HepG2 (cell line): ENCODE data around the gene PDE4D. TPM values are rescaled to one million over a fixed set of nuclear protein-coding genes. Genes with fewer than 3 reads are reported as not detected.

Experiments used
- ATAC-seq: fragments of 200-7000 bp; cut with Tn5 transposase; 3 replicates; pipeline ENCODE4 v1.9.1; 2020; ENCODE audit warnings: mild to moderate bottlenecking, moderate library complexity
- BruUV-seq: library from RNA; stranded (reverse); fragments of 400-500 nt; replicated peaks from 2 replicates; lab custom pipeline; 2021; lab: Mats Ljungman, UMichigan
- CTCF ChIA-PET: fragments of 300-600 bp; formaldehyde crosslinking; extraction: SDS; loops from one replicate; lab custom pipeline; 2021; ENCODE audit warnings: low total read pairs, inconsistent platforms, low intra/inter-chr PET ratio; lab: Yijun Ruan, JAX
- POLR2A ChIA-PET: fragments of 350-600 bp; sonication (Branson Sonifier 250); formaldehyde crosslinking; loops from one replicate; lab custom pipeline; 2020; ENCODE audit warnings: antibody characterized with exemption, inconsistent platforms; lab: Yijun Ruan, JAX
- DNase-seq: peaks from one replicate; pipeline ENCODE4 v3.0.0-alpha.2; 2015; ENCODE audit warnings: low spot score
- FAIRE-seq: peaks from 3 replicates; lab custom pipeline; 2011; peaks lifted over from hg19 to GRCh38; lab: Jason Lieb, UNC
- H2AFZ ChIP-seq: one replicate; pipeline ENCODE4 v1.6.1; 2011; ENCODE audit warnings: low read length, inconsistent platforms
- H3K27ac ChIP-seq: fragments of 300-600 bp; 3 replicates; pipeline ENCODE4 v1.8.0; 2011; ENCODE audit warnings: mixed run types, mild to moderate bottlenecking, mixed read lengths, low read length, inconsistent platforms; ENCODE audit not compliant: insufficient read depth; ENCODE audit errors: extremely low read length
- H3K27me3 ChIP-seq, 2 experiments: fragments of 200-600 bp in 1 of 2; 2 replicates in 1 of 2; 3 replicates in 1 of 2; pipeline versions ENCODE4 v1.6.0 to v1.8.0; 2011; ENCODE audit warnings: low read length in 2 of 2, mild to moderate bottlenecking in 2 of 2, moderate library complexity in 2 of 2, inconsistent platforms in 1 of 2; ENCODE audit not compliant: insufficient read depth in 2 of 2, control insufficient read depth in 1 of 2
- H3K36me3 ChIP-seq, 2 experiments: fragments of 200-600 bp in 1 of 2; replicated peaks in 1 of 2; 2 replicates in 1 of 2; 3 replicates in 1 of 2; pipeline versions ENCODE4 v1.5.1 to v1.8.0; 2011; ENCODE audit warnings: low read length in 2 of 2, inconsistent platforms in 1 of 2; ENCODE audit not compliant: insufficient read depth in 2 of 2, control insufficient read depth in 1 of 2
- H3K4me1 ChIP-seq: 2 replicates; pipeline ENCODE4 v1.5.1; 2012; ENCODE audit warnings: low read length, inconsistent platforms; ENCODE audit not compliant: insufficient read depth
- H3K4me2 ChIP-seq: 2 replicates; pipeline ENCODE4 v1.6.0; 2011; ENCODE audit warnings: low read depth, low read length, inconsistent platforms
- H3K4me3 ChIP-seq, 3 experiments: fragments of 200-600 bp in 1 of 3; sonication (generic), shearing (Covaris generic) in 1 of 3; replicated peaks in 1 of 3; 2 replicates each; pipeline ENCODE4 v1.5.1; 2011 to 2016; ENCODE audit warnings: low read length in 3 of 3, inconsistent platforms in 2 of 3, low read depth in 2 of 3, mild to moderate bottlenecking in 2 of 3, control low read depth in 1 of 3, mixed read lengths in 1 of 3; ENCODE audit not compliant: insufficient read depth in 1 of 3
- H3K79me2 ChIP-seq: one replicate; pipeline ENCODE4 v1.6.1; 2011; ENCODE audit warnings: low read length, inconsistent platforms; ENCODE audit not compliant: insufficient read depth
- H3K9ac ChIP-seq: 2 replicates; pipeline ENCODE4 v1.6.0; 2011; ENCODE audit warnings: mild to moderate bottlenecking, low read depth, low read length, inconsistent platforms; ENCODE audit not compliant: insufficient read depth
- H3K9me3 ChIP-seq: 2 replicates; pipeline ENCODE4 v1.5.1; 2012; ENCODE audit warnings: mild to moderate bottlenecking, low read length
- H4K20me1 ChIP-seq: 2 replicates; pipeline ENCODE4 v1.6.0; 2011; ENCODE audit warnings: inconsistent platforms, mild to moderate bottlenecking, low read length, moderate library complexity; ENCODE audit not compliant: insufficient read depth
- ELF1 ChIP-seq: sonication (generic); formaldehyde crosslinking; IDR thresholded peaks from 2 replicates; pipeline ENCODE4 v1.4.0; 2020; ENCODE audit warnings: missing genetic modification reagents
- GATAD1 ChIP-seq: IDR thresholded peaks from 2 replicates; pipeline ENCODE4 v1.6.1; 2016; ENCODE audit warnings: missing genetic modification reagents, missing compliant biosample characterization
- KDM5A ChIP-seq: fragments of 200-600 bp; sonication (generic); IDR thresholded peaks from 2 replicates; pipeline ENCODE4 v1.7.0; 2018; ENCODE audit warnings: antibody characterized with exemption, mild to moderate bottlenecking, low read length, borderline replicate concordance
- MEIS1 ChIP-seq: sonication (generic); formaldehyde crosslinking; IDR thresholded peaks from 2 replicates; pipeline ENCODE4 v1.9.0; 2021; ENCODE audit warnings: mild to moderate bottlenecking, missing genetic modification reagents, moderate library complexity, borderline replicate concordance
- MXD4 ChIP-seq: IDR thresholded peaks from 2 replicates; pipeline ENCODE4 v1.6.1; 2016; ENCODE audit warnings: mild to moderate bottlenecking, missing biosample characterization, missing genetic modification reagents
- ONECUT2 ChIP-seq: sonication (generic); formaldehyde crosslinking; IDR thresholded peaks from 2 replicates; pipeline ENCODE4 v1.4.0; 2020; ENCODE audit warnings: missing genetic modification reagents
- POLR2AphosphoS2 ChIP-seq: IDR thresholded peaks from 2 replicates; pipeline ENCODE4 v1.6.1; 2011; ENCODE audit warnings: low read depth, low read length, improper control_type of control experiment
- SCMH1 ChIP-seq: sonication (generic); formaldehyde crosslinking; IDR thresholded peaks from 2 replicates; pipeline ENCODE4 v1.9.0; 2021; ENCODE audit warnings: missing genetic modification reagents, mild to moderate bottlenecking, borderline replicate concordance
- SP2 ChIP-seq: sonication (generic); formaldehyde crosslinking; IDR thresholded peaks from 2 replicates; pipeline ENCODE4 v1.5.1; 2020; ENCODE audit warnings: mild to moderate bottlenecking, missing genetic modification reagents
- TBP ChIP-seq: sonication (generic); formaldehyde crosslinking; IDR thresholded peaks from 2 replicates; pipeline ENCODE4 v1.5.0; 2020; ENCODE audit warnings: missing genetic modification reagents
- TMF1 ChIP-seq: sonication (generic); formaldehyde crosslinking; IDR thresholded peaks from 2 replicates; pipeline ENCODE4 v1.8.1; 2022; ENCODE audit warnings: low read depth, missing genetic modification reagents
- ZBTB7B ChIP-seq: sonication (generic); formaldehyde crosslinking; IDR thresholded peaks from 2 replicates; pipeline ENCODE4 v1.4.0; 2020; ENCODE audit warnings: missing genetic modification reagents
- ZFAT ChIP-seq: sonication (generic); formaldehyde crosslinking; conservative IDR thresholded peaks from 2 replicates; pipeline ENCODE4 v1.8.1; 2023; ENCODE audit warnings: missing genetic modification reagents, inconsistent platforms
- ZMAT3 ChIP-seq: sonication (generic); formaldehyde crosslinking; conservative IDR thresholded peaks from 2 replicates; pipeline ENCODE4 v1.7.0; 2021; ENCODE audit warnings: missing genetic modification reagents
- ZNF720 ChIP-seq: sonication (generic); formaldehyde crosslinking; IDR thresholded peaks from 2 replicates; pipeline ENCODE4 v1.4.0; 2020; ENCODE audit warnings: missing genetic modification reagents
- ZNF781 ChIP-seq: sonication (generic); formaldehyde crosslinking; IDR thresholded peaks from 2 replicates; pipeline ENCODE4 v1.5.1; 2020; ENCODE audit warnings: borderline replicate concordance, mild to moderate bottlenecking, missing genetic modification reagents; ENCODE audit errors: not compliant biosample characterization
- ZNF878 ChIP-seq: sonication (generic); formaldehyde crosslinking; IDR thresholded peaks from 2 replicates; pipeline ENCODE4 v1.8.1; 2023; ENCODE audit warnings: mild to moderate bottlenecking, missing genetic modification reagents, moderate library complexity
- WGBS: methylation state at CpG from one replicate; pipeline ENCODE4 v1.1.6; 2017; ENCODE audit warnings: low lambda C conversion rate; 5-methylcytosine and 5-hydroxymethylcytosine counted together
- in situ Hi-C: cut with HindIII; loops from 2 replicates; pipeline ENCODE4 v1.10.0; 2017; ENCODE audit warnings: low pct_unique_long_range_greater_than_20kb; ENCODE audit not compliant: extremely low pct_ligation_motif_present
- intact Hi-C: fragments of 100-400 bp; cut with micrococcal nuclease; formaldehyde crosslinking; loops from one replicate; pipeline ENCODE4 v1.10.0; 2022; ENCODE audit not compliant: unreplicated experiment
- polyA plus RNA-seq, 8 experiments: library from polyadenylated mRNA; depleted of rRNA in 3 of 8; stranded (reverse) in 7 of 8; unstranded in 1 of 8; fragments of >200 nt; fragmentation: Illumina TruSeq in 4 of 8; extraction: Trizol in 4 of 8; gene quantifications; 2 replicates each; pipeline versions ENCODE4 v1.2.1 to v1.2.3, GENCODE V29; 2011 to 2016; ENCODE audit warnings: low read depth in 4 of 8, missing spikeins in 1 of 8, mixed read lengths in 1 of 8; ENCODE audit not compliant: insufficient read depth in 1 of 8
- total RNA-seq, 5 experiments: library from RNA; depleted of rRNA; stranded (reverse); fragments of >200 nt; fragmentation: Illumina TruSeq; extraction: Trizol; gene quantifications; 2 replicates each; pipeline ENCODE4 v1.2.3, GENCODE V29; 2016; ENCODE audit warnings: low read depth in 1 of 5
- TF ChIP-seq, protein P1 (sequence below): sonication (generic); formaldehyde crosslinking; IDR thresholded peaks from 2 replicates; pipeline ENCODE4; 2020; ENCODE audit warnings: missing genetic modification reagents, mild to moderate bottlenecking, borderline replicate concordance
- TF ChIP-seq, protein P2 (sequence below): IDR thresholded peaks from 2 replicates; pipeline ENCODE4 v1.6.1; 2016

The PDE4D gene
- total and polyA plus RNA-seq, 2 of the 13 experiments (the other 11 are each of a cell fraction or from before 2014, with no cell fraction given), result 7.0 to 12.2 TPM

DNA sequence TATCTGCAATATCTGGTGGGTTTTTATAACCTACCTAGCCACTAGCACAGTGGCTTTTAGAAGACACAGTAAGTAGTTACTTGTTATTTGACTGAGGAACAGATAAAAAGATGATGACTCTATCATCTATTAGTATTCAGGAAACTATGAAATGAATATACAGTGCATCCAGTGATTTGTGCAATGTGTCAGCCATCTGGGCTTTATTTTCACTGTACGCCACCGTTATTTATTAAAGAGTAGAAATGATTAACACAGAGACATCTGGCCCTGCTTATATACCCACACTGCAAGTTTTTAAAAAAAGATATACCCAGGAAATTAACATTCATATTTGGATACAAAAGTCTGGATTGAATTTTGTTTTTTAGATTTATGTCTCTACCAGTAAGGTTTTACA, 408.4 kb downstream of the PDE4D start:
- in situ Hi-C loops (no loop called here), intact Hi-C loops (no loop called here)
- Histone ChIP-seq H3K27me3 (no peaks in the 10 kb centered on the region), H3K79me2 (no peaks in the 10 kb centered on the region), H2AFZ (no peak overlapping the region), H3K4me3 (no peak overlapping the region), H3K9ac (no peak overlapping the region), H3K9me3 (no peaks in the 10 kb centered on the region), H3K4me2 (no peak overlapping the region), H3K27ac (no peak overlapping the region), H3K36me3 (no peaks in the 10 kb centered on the region), H3K4me1 (no peaks in the 10 kb centered on the region), H4K20me1 (no peaks in the 10 kb centered on the region)
- WGBS, result 88% methylated on average over 2 of the region's 2 CpGs
- FAIRE-seq, result no peak
- no TSS peak for BruUV-seq
- no peak for TF ChIP-seq ELF1 (CRISPR knock-in tag)
- TF ChIP-seq ONECUT2 (CRISPR knock-in tag), result no peak
- TF ChIP-seq KDM5A, result no peak
- no peak for TF ChIP-seq GATAD1 (CRISPR knock-in tag)
- no peak for TF ChIP-seq TMF1
- no peak for TF ChIP-seq ZNF720
- TF ChIP-seq, protein P1, sequence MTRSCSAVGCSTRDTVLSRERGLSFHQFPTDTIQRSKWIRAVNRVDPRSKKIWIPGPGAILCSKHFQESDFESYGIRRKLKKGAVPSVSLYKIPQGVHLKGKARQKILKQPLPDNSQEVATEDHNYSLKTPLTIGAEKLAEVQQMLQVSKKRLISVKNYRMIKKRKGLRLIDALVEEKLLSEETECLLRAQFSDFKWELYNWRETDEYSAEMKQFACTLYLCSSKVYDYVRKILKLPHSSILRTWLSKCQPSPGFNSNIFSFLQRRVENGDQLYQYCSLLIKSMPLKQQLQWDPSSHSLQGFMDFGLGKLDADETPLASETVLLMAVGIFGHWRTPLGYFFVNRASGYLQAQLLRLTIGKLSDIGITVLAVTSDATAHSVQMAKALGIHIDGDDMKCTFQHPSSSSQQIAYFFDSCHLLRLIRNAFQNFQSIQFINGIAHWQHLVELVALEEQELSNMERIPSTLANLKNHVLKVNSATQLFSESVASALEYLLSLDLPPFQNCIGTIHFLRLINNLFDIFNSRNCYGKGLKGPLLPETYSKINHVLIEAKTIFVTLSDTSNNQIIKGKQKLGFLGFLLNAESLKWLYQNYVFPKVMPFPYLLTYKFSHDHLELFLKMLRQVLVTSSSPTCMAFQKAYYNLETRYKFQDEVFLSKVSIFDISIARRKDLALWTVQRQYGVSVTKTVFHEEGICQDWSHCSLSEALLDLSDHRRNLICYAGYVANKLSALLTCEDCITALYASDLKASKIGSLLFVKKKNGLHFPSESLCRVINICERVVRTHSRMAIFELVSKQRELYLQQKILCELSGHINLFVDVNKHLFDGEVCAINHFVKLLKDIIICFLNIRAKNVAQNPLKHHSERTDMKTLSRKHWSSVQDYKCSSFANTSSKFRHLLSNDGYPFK, result no peak
- no peak for TF ChIP-seq MEIS1
- no peak for TF ChIP-seq MXD4 (CRISPR knock-in tag)
- TF ChIP-seq ZMAT3 (CRISPR knock-in tag), result no peak
- TF ChIP-seq, protein P2, sequence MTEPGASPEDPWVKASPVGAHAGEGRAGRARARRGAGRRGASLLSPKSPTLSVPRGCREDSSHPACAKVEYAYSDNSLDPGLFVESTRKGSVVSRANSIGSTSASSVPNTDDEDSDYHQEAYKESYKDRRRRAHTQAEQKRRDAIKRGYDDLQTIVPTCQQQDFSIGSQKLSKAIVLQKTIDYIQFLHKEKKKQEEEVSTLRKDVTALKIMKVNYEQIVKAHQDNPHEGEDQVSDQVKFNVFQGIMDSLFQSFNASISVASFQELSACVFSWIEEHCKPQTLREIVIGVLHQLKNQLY (CRISPR knock-in tag), result no peak
- TF ChIP-seq SP2 (CRISPR knock-in tag), result no peak
- TF ChIP-seq SCMH1 (CRISPR knock-in tag), result no peak
- TF ChIP-seq ZFAT (CRISPR knock-in tag), result no peak
- no peak for TF ChIP-seq ZBTB7B (CRISPR knock-in tag)
- TF ChIP-seq POLR2AphosphoS2, result no peak
- no peak for TF ChIP-seq ZNF781
- TF ChIP-seq TBP, result no peak
- no peak for TF ChIP-seq ZNF878
- DNase-seq, result no peak
- ChIA-PET CTCF (no interaction called here), POLR2A (no interaction called here)
- no peak for ATAC-seq
